Fibroblast of skin of right quadriceps (primary cell): Measurements from ENCODE around the gene TYK2.
"Not testable (repeated sequence)": the region's sequence is repeated elsewhere in the genome, so short reads cannot be mapped to it uniquely, and the experiment has no call there.

ENCODE experiments used
- DNase-seq: peaks from one replicate; pipeline ENCODE4 v3.0.0-alpha.2; 2013

The TYK2 gene

DNA sequence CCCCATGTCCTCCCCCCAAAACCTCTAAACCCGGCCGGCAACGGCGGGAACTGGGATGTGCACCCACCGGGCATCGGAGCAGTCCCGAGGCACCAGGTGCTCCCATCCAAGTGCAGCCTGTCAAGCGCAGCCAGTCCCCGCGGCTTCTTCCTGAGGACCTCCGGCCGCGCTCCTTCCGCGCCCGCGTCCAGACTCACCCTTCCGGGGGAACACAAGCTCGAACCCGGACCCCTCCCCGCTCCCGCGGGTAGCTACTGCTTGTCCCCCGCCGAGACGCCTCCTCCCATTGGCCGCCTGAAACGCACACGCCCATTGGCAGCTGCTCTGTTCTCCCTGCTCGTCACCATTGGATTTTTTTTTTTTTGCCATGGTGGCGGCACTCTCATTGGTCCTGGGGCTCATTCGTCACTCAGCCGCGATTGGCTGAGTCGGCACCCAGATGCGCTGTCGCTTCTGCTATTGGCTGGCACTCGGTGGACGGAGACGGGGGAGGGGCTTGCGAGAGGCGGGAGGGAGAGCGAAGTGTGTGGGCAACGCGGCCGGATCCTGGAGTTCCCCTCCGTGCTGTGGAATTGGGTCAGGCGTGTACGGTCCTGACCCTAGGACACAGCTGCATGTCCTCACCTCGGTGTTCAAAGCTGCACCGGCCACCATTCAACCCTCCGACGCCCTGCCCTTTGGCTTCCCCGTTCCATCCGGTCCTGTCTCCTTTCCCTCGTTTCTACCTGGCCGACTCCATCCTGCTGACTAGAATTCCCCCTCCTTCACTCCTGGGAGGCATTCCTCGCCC, at the start of gene TYK2:
TSS of gene TYK2 (minus strand) at position 260 of the 790 bp plus-strand sequence. CDS start 2,166 bp downstream, outside the sequence.
- peak; percentile 99 for DNase-seq

GRCh38 chr19:10428996-10429381, 48.6 kb upstream of the TYK2 start:
- DNase-seq: no peak

GRCh38 chr19:10427169-10427568, 46.8 kb upstream of the TYK2 start:
- no peak for DNase-seq

GRCh38 chr19:10424011-10424637, 43.8 kb upstream of the TYK2 start:
- DNase-seq: peak; percentile 75

- DNase-seq: no peak
Measured at GRCh38 chr19:10422846-10423245, 42.5 kb upstream of the TYK2 start.

- DNase-seq: no peak
Measured at GRCh38 chr19:10422046-10422461, 41.7 kb upstream of the TYK2 start.

DNA sequence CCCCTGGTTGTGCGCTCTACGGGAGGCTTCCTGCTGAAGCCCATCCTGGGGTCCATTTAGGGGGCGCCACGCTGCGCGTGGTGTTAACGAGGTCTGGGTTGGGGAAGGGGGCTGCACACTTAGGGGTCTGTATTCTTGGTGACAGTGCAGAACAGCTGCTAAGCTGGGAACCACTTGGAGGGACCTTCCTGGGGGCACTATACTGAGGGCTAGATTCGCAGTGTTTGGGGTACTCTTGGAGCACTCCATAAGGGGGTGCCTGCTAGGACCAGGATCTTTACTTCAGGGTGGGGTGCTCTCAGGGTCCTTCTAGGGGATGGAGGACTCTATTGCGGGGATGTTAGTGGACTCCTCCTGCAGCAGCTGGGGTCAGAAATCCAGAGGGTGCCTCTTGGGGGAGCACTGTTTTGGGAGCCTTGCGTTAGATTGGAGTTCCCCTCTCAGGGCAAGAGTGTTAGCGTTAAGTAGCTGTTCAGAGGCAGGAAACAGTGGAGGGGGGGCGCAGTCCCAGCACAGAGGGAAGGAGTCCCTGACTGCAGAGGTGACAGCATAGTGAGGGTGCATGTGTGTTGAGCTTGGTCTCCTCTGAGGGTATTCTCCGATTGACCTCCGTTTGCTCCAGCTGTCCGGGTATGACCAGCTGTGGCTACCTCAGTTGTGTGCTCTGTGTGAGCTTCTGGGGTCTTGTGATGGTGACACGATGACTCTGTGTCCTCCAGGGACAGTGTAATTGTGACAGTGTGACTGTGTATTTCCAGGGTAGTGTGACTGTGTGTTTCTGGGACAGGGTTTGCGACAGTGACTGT, 41.1 kb upstream of the TYK2 start:
- no peak for DNase-seq

DNA sequence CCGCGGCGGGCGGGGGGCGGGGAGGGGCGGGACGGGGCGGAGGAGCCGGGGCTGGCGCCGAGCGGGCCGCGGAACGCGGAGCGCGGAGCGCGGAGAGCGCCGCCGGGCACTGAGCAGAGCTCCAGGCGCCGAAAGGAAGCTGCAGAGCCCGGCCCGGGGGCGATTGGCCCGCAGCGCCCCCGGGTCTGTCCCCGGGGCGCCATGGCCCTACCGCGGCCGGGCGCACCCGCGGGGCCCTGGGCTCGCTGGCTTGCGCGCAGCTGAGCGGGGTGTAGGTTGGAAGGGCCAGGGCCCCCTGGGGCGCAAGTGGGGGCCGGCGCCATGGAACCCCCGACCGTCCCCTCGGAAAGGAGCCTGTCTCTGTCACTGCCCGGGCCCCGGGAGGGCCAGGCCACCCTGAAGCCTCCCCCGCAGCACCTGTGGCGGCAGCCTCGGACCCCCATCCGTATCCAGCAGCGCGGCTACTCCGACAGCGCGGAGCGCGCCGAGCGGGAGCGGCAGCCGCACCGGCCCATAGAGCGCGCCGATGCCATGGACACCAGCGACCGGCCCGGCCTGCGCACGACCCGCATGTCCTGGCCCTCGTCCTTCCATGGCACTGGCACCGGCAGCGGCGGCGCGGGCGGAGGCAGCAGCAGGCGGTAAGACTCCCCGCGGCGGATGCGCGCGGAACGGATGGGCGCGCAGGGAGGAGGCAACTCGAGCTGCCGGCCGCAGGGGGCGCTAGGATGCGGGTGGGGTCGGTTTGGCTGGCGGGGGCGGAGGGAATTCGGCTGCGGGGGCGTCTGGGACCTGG, 40.3 kb upstream of the TYK2 start, which contains the start of gene PDE4A:
TSS of gene PDE4A (plus strand) at position 95 of the 796 bp plus-strand sequence. CDS start at position 322, 227 bp downstream.
- peak; percentile 46 for DNase-seq

- peak; percentile 79 for DNase-seq
Measured at GRCh38 chr19:10419646-10420443, 39.5 kb upstream of the TYK2 start.

GRCh38 chr19:10419200-10419645, 38.9 kb upstream of the TYK2 start:
- DNase-seq: peak; percentile 51

GRCh38 chr19:10418485-10419199, 38.3 kb upstream of the TYK2 start:
- DNase-seq: peak; percentile 39

- DNase-seq: no peak
Measured at GRCh38 chr19:10418235-10418484, 37.8 kb upstream of the TYK2 start.

DNA sequence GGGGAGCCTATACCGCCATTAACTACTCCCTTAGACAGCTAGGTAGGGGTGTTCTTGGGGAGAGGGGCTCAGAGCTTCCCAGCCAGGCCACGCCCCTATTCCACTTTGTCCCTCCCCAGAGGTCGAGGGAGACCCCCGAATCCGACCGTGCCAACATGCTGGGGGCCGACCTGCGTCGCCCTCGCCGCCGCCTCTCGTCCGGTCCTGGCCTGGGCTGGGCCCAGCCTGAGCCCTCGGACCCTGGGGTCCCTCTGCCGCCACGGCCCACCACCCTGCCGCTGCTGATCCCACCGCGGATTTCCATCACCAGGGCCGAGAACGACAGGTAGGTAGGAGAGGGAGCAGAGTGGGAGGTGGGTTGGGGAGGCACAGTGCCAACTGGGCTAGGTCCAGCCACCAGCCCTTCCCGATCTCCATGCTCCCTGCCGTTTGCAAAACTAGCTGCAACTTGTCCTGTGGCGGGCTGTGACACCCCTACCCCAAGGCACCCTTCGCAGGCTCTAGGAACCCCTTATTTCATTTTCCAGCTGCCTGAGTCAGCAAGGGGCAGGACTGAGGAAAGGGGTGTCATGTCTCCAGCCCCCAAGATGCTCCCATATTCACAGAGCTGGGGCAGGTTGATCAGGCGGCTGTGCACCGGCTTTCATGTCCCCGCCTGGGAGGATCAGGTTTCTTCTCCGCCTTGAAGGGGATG, 37.3 kb upstream of the TYK2 start:
- DNase-seq: no peak

DNA sequence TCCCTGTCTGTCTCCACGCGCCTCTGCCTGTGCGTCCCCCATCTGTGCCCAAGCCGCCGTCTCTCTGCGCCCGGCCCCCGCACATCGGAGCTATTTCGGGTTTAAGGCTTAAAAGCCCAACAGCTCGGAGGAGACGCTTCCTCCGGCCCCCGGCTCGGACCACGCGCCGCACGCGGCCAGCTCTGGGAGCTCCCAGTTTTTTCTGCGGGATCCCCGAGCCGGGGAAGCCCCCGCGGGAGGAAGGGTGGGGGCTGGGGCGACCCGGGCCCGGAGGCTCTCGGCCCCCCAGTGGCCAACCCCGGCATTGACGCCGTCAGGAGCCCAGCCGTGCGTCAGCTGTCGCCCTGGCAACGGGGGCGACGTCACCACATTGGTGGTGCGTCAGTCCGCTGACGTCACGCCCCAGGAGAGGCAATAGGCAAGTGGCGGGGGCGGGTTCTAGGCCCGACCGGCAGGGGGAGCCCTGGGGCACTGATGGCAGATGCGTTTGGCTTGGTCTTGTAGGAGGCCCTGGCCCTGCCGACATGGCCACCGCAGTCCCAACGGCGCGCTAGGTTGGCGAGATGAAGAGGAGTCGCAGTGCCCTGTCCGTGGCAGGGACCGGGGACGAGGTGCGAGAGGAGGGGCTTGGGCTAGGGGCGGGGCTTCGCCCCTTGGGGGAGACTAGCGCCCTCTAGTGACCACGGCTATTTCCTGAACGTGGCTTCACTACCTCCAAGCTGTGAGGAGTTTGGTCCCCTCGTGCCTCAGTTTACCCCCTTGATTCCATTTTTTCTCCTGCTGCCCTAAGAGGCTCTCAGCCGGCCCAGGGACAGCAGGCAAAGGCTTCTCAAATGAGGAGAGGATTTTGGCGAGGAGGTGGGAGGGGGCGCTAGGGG, 36.2 kb upstream of the TYK2 start:
- peak; percentile 87 for DNase-seq

GRCh38 chr19:10416083-10416379, 35.7 kb upstream of the TYK2 start:
- DNase-seq: no peak

- no peak for DNase-seq
Measured at GRCh38 chr19:10412257-10412977, 32.0 kb upstream of the TYK2 start.

DNA sequence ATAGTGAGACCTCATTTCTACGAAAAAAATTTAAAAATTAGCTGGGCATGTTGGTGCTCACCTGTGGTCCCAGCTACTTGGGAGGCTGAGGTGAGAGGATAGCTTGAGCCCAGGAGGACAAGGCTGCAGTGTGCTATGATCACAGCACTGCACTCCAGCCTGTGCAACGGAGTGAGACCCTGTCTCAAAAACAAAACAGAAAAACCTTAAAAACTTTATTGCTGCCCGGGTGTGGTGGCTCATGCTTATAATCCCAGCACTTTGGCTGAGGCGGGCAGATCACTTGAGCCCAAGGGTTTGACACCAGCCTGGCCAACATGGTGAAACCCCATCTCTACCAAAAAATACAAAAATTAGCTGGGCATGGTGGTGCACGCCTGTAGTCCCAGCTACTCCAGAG, 30.9 kb upstream of the TYK2 start:
- not testable (repeated sequence) for DNase-seq

DNA sequence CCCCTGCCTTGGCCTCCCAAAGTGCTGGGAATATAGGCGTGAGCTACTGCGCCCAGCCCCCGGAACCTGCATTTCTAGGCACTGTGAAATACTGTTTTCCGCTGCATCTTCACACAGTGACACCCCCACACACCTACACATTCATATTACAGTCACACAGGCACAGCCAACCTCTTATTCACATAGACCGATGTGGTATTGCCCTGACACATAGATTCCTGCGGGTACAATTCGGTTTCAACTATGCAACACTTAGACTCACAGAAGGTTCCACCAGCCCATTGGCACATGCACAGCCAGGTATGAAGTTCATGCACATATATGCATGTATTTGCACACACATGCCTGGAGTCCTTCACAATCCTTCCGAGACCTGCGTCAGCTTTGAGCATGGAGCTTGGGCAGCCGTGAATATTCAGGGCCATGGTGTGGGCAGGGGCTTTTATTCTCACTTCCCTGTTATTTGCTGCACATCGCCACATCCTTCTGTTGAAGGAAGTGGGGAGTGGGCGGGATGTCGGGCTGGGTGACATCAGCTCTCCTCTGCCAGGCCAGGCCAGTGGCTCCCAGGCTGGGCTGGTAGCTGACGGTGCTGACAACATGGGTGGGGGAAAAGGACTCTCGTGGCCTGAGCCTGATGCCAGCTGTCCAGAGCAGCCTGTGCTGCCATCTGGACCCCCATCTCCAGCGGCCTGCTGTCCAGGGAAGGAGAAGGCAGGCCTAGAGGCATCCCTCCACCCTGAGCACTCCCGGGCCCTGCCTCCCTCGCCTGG, 28.3 kb upstream of the TYK2 start:
- no peak for DNase-seq
